Raji (cell line): ENCODE measurements around the gene GRAMD1A.

ENCODE experiments used
- POLR2A ChIP-seq: IDR thresholded peaks from 2 replicates; pipeline ENCODE4 v1.6.1; 2011; ENCODE audit warnings: low read depth, low read length, control low read depth; ENCODE audit not compliant: insufficient read depth

Gene GRAMD1A

DNA sequence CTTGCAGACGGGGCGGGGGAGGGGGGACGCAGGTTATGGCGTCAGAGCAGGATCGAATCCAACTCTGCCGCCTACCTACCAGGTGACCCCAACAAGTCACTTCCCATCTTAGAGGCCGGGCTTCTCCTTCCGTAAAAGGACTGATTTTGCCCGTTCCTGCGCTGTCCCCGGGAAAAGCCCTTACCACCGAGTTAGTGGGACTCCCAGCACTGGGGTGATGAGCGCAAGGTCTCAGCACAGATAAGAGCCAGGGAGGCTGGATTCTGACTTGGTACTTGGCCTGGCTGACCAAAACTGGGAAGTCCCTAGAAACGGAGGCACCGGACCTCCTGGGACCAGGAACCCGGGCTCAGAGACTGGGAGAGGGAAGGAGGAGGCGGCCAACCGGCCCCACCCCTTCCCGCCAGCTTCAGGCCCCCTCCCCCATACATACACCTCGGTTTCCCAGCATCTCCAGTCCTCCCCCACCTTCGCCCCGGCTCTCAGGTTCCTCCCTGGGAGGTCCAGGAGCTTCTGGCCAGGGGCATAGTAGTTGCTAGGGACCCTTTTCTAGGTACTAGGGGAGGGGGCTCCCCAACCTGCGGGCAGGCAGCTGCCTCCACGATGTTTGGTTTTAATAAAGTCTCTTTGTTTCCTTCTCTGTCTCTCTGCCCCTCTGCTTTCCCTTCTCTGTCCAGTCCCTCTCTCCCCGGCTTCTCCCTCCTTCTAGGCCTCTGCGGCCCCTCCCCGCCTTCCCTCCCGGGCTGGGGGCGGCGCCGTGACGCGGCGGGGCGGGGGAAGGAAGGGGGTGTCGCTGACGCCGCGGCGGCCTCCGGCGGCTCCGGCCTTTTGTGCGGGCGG, at the start of gene GRAMD1A:
Gene GRAMD1A, plus strand, starts transcription at position 826 of the 840 bp plus-strand sequence. CDS start 156 bp downstream, outside the sequence.
- peak; percentile 56; the same call in 1 of the 2 replicates for TF ChIP-seq POLR2A

GRCh38 chr19:34953092-34953491, 47.0 kb upstream of the GRAMD1A start:
- no peak for TF ChIP-seq POLR2A

DNA sequence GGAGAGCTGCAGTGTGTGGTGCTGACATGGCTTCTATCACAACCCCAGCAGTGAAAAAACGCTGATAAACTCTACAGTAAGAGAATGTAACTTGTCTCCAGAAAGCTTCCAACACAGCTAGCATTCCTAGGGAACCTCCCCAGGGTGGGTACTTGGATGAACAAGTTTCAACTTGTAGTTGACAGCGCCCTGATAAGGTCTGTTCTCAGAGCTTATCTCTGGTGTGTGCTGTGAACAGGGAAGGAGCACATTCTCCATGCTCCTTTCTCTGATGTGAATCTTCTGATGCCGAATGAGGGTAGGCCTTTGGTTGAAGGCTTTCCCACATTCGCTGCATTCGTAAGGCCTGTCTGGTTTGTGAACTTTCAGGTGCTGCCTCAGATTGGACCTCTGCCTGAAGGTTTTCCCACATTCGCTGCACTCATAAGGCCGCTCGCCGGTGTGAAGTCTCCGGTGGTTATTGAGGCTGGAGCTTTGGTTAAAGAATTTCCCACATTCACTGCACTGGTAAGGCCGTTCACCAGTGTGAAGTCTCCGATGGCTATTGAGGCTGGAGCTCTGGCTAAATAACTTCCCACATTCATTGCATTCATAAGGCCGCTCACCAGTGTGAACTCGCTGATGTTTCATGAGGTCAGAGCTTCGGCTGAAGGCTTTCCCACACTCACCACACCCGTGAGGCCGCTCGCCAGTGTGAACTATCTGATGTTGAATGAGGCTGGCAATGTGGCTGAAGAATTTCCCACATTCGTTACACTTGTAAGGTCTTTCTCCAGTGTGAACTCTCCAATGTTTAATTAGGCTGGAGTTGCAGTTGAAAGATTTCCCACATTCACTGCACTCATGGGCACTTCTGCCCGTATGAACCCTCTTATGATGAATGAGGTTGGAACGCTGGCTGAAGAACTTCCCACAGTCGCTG, 42.0 kb upstream of the GRAMD1A start:
- no peak for TF ChIP-seq POLR2A

GRCh38 chr19:34959021-34959420, 41.1 kb upstream of the GRAMD1A start:
- no peak for TF ChIP-seq POLR2A

DNA sequence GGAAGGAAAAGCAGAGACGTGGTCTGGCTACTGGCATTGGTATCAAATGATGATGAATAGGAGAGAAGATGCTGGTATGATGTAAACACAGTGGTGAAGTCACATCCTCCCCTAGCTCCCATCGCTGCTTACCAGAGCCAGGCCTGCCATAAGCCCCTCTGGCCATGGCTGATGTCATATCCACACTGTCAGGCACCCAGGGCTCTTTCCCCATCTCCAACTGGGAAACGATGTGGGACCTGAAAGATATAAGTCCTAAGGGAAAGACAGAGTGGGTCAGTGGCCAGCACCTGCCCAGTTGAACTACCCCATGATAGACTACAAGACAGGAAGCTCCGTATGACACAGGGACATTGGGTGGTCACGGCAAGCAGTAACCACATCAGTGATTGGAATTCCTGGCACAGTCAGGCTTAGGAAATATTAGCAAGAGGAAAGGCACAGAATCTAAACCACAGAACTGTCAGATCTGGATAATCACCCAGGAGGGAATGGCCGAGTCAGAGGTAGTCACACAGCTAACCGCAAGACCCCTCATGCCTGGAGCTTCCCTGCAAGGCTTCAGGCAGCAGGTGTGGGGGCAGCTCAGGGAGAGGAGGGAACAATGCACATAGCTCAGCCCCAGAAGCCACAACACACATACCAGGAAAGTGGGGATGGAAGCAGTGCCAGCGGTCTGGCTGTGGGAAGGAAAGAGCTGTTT, 39.9 kb upstream of the GRAMD1A start:
- TF ChIP-seq POLR2A = no peak

- no peak for TF ChIP-seq POLR2A
Observed at GRCh38 chr19:34960940-34961679, 39.0 kb upstream of the GRAMD1A start.

- TF ChIP-seq POLR2A = no peak
Observed at GRCh38 chr19:34961775-34962686, 38.1 kb upstream of the GRAMD1A start.

DNA sequence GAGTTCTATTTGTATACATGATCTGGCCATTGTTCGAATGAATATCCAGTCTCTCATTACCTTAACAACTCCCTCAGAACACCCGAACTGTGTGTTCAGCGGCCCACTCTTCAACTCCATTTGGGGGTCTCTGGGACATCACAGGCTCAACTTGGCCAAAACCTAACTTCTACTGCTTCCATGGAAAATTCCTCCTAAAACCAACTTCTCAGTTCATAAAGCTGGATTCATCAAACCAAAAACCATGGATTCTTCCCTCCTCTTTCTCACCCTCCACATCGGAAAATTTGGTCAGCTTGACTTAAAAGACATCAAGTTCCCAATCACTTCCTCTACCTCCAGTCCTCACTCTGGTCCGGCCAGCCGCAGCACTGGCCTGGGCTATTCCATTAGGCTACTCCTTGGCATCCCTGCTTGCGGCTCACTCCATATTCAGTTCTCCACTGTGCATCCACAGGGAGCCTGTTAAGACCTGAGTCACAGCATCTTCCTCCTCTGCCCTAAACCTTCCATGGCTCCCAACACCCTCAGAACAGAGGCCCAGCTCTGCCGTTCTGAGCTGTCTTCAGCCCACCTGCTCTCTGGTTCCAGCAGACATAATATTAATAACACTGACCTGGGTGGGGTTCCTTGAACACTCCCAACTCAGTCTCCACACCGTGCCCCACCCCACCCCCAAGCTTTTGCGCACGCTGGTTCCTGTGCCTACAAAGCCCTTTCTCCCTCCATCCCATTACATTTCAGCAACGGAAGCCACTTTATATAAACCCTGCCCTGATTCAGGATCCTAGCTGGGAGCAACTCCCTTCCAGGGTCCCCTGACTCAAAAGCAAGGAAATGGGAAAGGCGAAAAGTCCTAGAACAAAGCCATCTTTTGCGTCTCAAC, 37.2 kb upstream of the GRAMD1A start:
- TF ChIP-seq POLR2A = no peak

DNA sequence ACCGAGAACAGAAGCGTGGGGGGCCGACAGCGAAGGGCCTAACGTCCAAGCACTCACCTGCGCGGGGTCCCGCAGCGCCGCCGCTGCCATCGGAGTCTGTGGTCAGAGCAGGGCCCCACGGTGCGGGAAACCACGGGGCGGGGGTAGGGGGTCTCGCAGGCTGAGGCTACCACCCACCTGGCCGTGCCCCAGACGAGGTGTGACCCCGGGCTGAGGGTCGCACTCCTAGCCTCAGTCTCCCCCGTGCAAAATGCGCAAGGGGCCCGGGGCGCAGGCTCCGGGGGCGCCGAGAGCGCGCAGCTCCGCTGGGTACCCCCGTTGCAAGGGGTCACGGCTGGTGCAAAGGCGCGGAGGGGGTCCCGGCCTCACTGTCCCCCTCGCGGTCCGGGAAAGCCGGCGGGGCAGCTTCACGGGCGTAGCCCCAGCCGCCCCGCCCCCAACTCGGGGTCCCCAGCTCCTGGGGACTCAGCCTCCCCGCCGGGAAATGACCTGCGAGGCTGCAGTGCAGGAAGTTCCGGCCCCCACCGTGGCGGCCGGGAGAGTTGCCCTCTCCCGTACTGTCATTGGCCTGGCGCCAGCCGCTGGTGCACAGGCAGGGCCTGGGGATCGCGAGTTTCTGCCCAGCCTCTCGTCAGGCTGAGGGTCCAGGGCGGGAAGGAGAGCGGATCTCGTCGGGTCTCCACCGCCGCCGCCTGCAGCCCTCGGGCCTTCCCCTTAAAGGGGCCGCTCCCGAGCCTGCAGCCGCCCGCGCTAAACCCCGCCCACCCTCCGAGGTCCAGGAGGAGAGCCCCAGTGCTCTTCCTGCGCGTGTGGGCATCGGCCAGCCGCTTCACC, 36.3 kb upstream of the GRAMD1A start, which contains the start of gene ZNF792:
Gene ZNF792, minus strand, starts transcription at position 657 of the 834 bp plus-strand sequence. Its CDS starts 567 bp downstream, at position 90.
- TF ChIP-seq POLR2A = peak; percentile 49

GRCh38 chr19:34964598-34964997, 35.5 kb upstream of the GRAMD1A start:
- no peak for TF ChIP-seq POLR2A

- TF ChIP-seq POLR2A = no peak
Observed at GRCh38 chr19:34967551-34967950, 32.6 kb upstream of the GRAMD1A start.
